Regular cardiac myocyte (primary cell): ENCODE measurements around the gene NOC3L. TPM values are rescaled to one million over a fixed set of nuclear protein-coding genes. Genes with fewer than 3 reads are reported as not detected.

Source experiments
- total RNA-seq: library from RNA; depleted of rRNA; stranded (reverse); fragments of >200 nt; gene quantifications from 2 replicates; pipeline ENCODE4 v1.2.3, GENCODE V29; 2014

Gene NOC3L, protein sequence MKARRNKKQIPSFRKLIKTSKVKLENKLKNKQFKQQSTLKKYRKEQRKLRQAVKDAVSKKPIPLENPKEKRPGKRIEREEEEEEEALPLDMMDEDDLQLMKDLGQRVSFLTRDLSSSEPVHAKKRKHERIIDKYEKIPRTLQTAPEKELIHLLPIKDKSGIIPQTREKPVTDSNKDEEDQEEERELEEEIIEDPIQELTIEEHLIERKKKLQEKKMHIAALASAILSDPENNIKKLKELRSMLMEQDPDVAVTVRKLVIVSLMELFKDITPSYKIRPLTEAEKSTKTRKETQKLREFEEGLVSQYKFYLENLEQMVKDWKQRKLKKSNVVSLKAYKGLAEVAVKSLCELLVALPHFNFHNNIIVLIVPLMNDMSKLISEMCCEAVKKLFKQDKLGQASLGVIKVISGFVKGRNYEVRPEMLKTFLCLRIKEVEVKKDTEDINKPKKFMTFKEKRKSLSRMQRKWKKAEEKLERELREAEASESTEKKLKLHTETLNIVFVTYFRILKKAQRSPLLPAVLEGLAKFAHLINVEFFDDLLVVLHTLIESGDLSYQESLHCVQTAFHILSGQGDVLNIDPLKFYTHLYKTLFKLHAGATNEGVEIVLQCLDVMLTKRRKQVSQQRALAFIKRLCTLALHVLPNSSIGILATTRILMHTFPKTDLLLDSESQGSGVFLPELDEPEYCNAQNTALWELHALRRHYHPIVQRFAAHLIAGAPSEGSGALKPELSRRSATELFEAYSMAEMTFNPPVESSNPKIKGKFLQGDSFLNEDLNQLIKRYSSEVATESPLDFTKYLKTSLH
- 43.4 and 47.0 TPM in 2 replicates for total RNA-seq

GRCh38 chr10:94362360-94363250 lies at the start of gene NOC3L:
NOC3L (minus strand) TSS chr10:94362939; CDS start chr10:94362838, 101 bp downstream.

DNA sequence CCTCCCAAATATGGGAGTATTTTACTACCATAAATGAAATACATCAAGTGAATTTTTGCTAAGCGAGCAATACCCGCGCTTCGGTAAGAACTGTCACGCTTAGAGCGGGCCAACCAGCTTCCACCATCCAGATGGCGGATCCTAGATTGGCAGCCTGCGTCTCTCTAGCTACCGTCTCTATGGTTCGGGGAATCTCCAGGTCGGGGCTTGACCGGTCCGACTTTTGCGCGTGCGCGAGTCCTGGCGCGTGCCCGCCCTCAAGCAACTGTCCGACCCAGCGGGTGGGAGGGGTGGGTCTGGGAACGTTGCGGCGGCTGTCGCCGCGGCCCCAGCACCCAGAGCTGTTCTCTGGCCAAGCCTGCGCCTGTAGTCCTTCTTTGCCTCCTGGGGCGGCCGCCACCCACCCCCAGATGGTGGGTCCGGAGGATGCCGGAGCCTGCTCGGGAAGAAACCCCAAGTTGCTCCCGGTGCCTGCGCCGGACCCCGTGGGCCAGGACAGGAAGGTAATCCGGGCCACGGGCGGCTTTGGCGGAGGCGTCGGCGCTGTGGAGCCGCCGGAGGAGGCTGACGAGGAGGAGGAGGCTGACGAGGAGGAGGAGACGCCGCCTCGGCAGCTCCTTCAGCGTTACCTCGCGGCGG lies 39.6 kb upstream of the NOC3L start, which contains the start of gene TBC1D12:
Gene TBC1D12 (plus strand): TSS at position 338 of the 639 bp plus-strand sequence. CDS start 73 bp downstream, at position 411.

Other genes starting within 250 kb of the NOC3L start
- 10.4 and 21.1 TPM in 2 replicates for gene TBC1D12, start 39.6 kb upstream of the NOC3L start, total RNA-seq
- 11.6 and 41.0 TPM in 2 replicates for gene HELLS, start 182.8 kb upstream of the NOC3L start, total RNA-seq